H1 (cell line): ENCODE data around the gene EXO1.

Source experiments
- CHD1 ChIP-seq: IDR thresholded peaks from 2 replicates; pipeline ENCODE4 v1.6.1; 2012; ENCODE audit warnings: low read depth, low read length, improper control_type of control experiment
- HDAC2 ChIP-seq, 2 experiments: fragments of 300-600 bp in 1 of 2; sonication (generic) in 1 of 2; IDR thresholded peaks; 2 replicates each; pipeline ENCODE4 v1.6.1; 2011 to 2012; ENCODE audit warnings: low read depth in 2 of 2, low read length in 2 of 2, mild to moderate bottlenecking in 2 of 2, moderate library complexity in 2 of 2, borderline replicate concordance in 1 of 2, inconsistent platforms in 1 of 2
- POLR2A ChIP-seq, 2 experiments: IDR thresholded peaks; 1 replicate in 1 of 2; 2 replicates in 1 of 2; pipeline ENCODE4 v1.6.1; 2011; ENCODE audit warnings: low read depth in 2 of 2, low read length in 2 of 2, mild to moderate bottlenecking in 2 of 2; ENCODE audit errors: control extremely low read depth in 1 of 2
- POLR2AphosphoS5 ChIP-seq: IDR thresholded peaks from 2 replicates; pipeline ENCODE4 v1.6.1; 2011; ENCODE audit warnings: low read depth, low read length
- RAD21 ChIP-seq, 2 experiments: IDR thresholded peaks in 1 of 2; conservative IDR thresholded peaks in 1 of 2; 2 replicates each; pipeline ENCODE4 v1.6.1; 2011; ENCODE audit warnings: low read depth in 2 of 2, low read length in 2 of 2, improper control_type of control experiment in 1 of 2, inconsistent platforms in 1 of 2, mild to moderate bottlenecking in 1 of 2, moderate library complexity in 1 of 2
- RFX5 ChIP-seq: IDR thresholded peaks from 2 replicates; pipeline ENCODE4 v1.6.1; 2011; ENCODE audit warnings: low read depth, low read length, improper control_type of control experiment, borderline replicate concordance
- SIRT6 ChIP-seq: IDR thresholded peaks from one replicate; pipeline ENCODE4 v1.7.1; 2012; ENCODE audit warnings: low read length, inconsistent platforms
- SP1 ChIP-seq: IDR thresholded peaks from 2 replicates; pipeline ENCODE4 v1.6.1; 2011; ENCODE audit warnings: low read depth, low read length
- TAF7 ChIP-seq: optimal IDR thresholded peaks from 2 replicates; pipeline ENCODE3; 2011; ENCODE audit warnings: low read depth, mild to moderate bottlenecking, inconsistent platforms, low read length, moderate library complexity, borderline replicate concordance
- TCF12 ChIP-seq: IDR thresholded peaks from 2 replicates; pipeline ENCODE4 v1.6.1; 2011; ENCODE audit warnings: low read depth, mild to moderate bottlenecking, low read length
- ZNF274 ChIP-seq: IDR thresholded peaks from 2 replicates; pipeline ENCODE4 v1.7.0; 2012; ENCODE audit warnings: low read length, borderline replicate concordance; ENCODE audit errors: extremely low read depth
- TF ChIP-seq, protein P1 (sequence below): IDR thresholded peaks from 2 replicates; pipeline ENCODE4 v1.6.1; 2011; ENCODE audit warnings: low read depth, mild to moderate bottlenecking, low read length; ENCODE audit not compliant: insufficient read depth
- TF ChIP-seq, protein P2 (sequence below): IDR thresholded peaks from 2 replicates; pipeline ENCODE4 v1.6.1; 2011; ENCODE audit warnings: low read length, improper control_type of control experiment
- TF ChIP-seq, protein P3 (sequence below), 3 experiments: IDR thresholded peaks; 1 replicate in 2 of 3; 2 replicates in 1 of 3; pipeline versions ENCODE4 v1.5.1 to v1.6.1; 2011; ENCODE audit warnings: low read length in 3 of 3, mild to moderate bottlenecking in 3 of 3, inconsistent platforms in 2 of 3, low read depth in 1 of 3, moderate library complexity in 1 of 3; ENCODE audit not compliant: insufficient read depth in 1 of 3; ENCODE audit errors: control extremely low read depth in 1 of 3

DNA sequence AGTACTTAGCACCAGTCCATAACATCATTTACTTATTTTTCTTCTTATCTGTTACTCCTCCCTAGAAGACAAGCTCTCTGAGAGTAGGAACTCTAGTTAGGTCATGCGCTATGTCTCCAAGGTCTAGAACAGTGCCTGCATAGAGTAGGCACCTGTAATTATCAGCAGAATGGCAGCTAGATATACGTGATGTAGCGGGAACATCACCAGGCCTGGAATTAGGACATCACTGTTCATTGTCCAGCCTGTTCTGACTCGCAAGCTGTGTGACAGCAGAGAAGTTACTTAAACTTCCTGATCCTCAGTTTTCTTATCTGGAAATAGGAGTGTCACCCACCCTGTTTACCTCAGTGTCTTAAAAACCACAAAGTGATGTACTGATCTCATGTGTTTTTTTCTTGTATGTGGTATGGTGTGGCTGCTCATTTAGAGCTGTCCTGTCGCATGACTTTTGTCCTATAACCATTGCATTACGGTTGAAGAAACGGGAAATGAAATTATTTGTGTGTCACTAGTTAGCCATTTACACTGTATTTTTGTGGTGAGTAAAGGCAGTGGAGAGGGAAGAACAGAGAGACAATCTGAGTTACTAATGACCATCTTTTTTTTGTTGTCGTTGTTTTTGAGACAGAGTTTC is 37.1 kb upstream of the EXO1 start:
- TF ChIP-seq SIRT6 (no peak), POLR2AphosphoS5 (no peak), RAD21 (IDR thresholded peaks at IDR 0.05 in 1 of 2, conservative IDR thresholded peaks at IDR 0.05 in 1 of 2; ENCODE audit: low read depth in 2 of 2, low read length in 2 of 2) (no peak), RFX5 (no peak), ZNF274 (no peak), CHD1 (no peak), TCF12 (no peak), HDAC2 (IDR thresholded peaks at IDR 0.05; ENCODE audit: borderline replicate concordance in 1 of 2, low read depth in 2 of 2, low read length in 2 of 2) (no peak), POLR2A (IDR thresholded peaks at IDR 0.05; ENCODE audit: control extremely low read depth in 1 of 2, low read depth in 2 of 2, low read length in 2 of 2) (no peak), SP1 (no peak), TAF7 (no peak)
- TF ChIP-seq, protein P1, sequence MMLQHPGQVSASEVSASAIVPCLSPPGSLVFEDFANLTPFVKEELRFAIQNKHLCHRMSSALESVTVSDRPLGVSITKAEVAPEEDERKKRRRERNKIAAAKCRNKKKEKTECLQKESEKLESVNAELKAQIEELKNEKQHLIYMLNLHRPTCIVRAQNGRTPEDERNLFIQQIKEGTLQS, result no peak
- TF ChIP-seq, protein P2, sequence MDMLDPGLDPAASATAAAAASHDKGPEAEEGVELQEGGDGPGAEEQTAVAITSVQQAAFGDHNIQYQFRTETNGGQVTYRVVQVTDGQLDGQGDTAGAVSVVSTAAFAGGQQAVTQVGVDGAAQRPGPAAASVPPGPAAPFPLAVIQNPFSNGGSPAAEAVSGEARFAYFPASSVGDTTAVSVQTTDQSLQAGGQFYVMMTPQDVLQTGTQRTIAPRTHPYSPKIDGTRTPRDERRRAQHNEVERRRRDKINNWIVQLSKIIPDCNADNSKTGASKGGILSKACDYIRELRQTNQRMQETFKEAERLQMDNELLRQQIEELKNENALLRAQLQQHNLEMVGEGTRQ, result no peak
- TF ChIP-seq, protein P3, sequence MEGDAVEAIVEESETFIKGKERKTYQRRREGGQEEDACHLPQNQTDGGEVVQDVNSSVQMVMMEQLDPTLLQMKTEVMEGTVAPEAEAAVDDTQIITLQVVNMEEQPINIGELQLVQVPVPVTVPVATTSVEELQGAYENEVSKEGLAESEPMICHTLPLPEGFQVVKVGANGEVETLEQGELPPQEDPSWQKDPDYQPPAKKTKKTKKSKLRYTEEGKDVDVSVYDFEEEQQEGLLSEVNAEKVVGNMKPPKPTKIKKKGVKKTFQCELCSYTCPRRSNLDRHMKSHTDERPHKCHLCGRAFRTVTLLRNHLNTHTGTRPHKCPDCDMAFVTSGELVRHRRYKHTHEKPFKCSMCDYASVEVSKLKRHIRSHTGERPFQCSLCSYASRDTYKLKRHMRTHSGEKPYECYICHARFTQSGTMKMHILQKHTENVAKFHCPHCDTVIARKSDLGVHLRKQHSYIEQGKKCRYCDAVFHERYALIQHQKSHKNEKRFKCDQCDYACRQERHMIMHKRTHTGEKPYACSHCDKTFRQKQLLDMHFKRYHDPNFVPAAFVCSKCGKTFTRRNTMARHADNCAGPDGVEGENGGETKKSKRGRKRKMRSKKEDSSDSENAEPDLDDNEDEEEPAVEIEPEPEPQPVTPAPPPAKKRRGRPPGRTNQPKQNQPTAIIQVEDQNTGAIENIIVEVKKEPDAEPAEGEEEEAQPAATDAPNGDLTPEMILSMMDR (IDR thresholded peaks at IDR 0.05; ENCODE audit: control extremely low read depth in 1 of 3, insufficient read depth in 1 of 3, low read depth in 1 of 3, low read length in 3 of 3), result no peak
